GM10266 (cell line): ENCODE measurements around the gene GMNC.
A peak's percentile ranks its signal among the peaks of the same experiment; 100 is the strongest.

Experiments used
- DNase-seq: peaks from one replicate; pipeline ENCODE4 v3.0.0; 2012; ENCODE audit errors: extremely low spot score
- TF ChIP-seq, protein P1 (sequence below): IDR thresholded peaks from 2 replicates; pipeline ENCODE4 v1.5.1; 2012; ENCODE audit warnings: mild to moderate bottlenecking, low read depth; ENCODE audit not compliant: control insufficient read depth, insufficient read depth; ENCODE audit errors: missing control alignments

GMNC gene

DNA sequence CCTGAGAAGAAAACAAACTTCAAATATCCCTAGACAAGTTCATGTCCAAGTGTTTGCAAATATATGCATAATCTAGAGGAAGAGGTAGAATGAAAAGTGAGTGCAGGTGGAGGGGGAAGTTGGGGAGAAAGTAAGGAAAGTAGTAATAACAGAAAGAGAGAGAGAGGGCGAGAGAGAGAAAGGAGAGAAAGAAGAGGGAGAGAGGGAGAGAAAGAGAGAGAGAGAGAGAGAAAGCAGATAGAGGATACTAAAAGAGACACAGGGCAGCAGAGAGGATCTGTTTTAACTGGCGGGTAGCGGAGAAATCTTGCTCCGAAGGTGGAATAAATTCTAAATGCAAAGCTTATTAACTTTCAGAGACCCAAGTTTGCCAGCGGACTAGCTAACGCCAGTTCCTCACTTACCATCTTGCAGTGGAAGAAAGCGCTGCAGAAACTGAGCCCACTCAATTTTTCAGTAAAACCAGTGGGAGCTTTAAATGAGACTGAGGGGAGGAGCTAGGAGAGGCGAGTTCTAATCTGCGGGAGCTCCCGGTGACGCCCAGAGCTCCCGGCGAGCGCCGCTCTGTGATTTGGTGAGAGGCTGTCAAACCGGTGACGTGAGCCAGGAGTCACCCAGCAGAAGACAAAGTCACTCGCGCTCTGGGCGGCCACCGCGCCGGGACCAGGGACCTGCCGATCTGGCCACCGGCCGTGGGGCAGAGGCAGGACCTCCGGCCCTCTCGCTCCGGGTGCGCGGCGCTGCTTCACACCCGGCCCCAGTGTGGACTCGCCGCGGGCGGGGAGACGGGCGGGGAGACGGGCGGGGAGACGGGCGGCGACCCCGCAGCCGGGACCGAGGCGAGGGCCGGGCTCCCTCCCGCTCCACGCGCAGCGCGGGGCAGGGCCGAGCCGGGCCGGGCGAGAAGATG lies at the start of gene GMNC:
Gene GMNC, minus strand, starts transcription at position 486 of the 910 bp plus-strand sequence. Its CDS starts 79 bp downstream, at position 407.
- peak; percentile 58 for DNase-seq

GRCh38 chr3:190911382-190911781 lies 48.9 kb upstream of the GMNC start:
- no peak for DNase-seq
- TF ChIP-seq, protein P1, sequence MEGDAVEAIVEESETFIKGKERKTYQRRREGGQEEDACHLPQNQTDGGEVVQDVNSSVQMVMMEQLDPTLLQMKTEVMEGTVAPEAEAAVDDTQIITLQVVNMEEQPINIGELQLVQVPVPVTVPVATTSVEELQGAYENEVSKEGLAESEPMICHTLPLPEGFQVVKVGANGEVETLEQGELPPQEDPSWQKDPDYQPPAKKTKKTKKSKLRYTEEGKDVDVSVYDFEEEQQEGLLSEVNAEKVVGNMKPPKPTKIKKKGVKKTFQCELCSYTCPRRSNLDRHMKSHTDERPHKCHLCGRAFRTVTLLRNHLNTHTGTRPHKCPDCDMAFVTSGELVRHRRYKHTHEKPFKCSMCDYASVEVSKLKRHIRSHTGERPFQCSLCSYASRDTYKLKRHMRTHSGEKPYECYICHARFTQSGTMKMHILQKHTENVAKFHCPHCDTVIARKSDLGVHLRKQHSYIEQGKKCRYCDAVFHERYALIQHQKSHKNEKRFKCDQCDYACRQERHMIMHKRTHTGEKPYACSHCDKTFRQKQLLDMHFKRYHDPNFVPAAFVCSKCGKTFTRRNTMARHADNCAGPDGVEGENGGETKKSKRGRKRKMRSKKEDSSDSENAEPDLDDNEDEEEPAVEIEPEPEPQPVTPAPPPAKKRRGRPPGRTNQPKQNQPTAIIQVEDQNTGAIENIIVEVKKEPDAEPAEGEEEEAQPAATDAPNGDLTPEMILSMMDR: no peak

More for the DNA sequence above, at the start of gene GMNC:
- TF ChIP-seq, protein P1: no peak

GRCh38 chr3:190909908-190910307 lies 47.4 kb upstream of the GMNC start:
- TF ChIP-seq, protein P1: no peak
- no peak for DNase-seq

DNA sequence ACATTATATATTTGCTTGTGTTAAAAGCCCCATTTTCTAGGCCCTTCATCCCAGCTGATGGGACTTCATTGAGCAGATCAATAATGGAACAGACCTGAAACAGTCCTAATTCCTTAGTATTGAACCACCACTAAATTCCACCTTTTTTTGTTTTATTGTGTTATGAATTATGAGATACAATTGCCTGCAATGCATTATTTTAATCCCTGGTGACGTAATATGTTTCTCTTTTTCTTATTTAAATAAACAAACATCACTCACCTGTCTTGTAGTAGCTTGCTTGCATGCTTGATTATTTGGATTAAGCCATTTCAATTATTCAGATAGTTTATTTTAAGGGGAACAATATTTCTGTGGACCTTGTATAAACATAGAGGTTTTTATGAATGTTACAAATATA lies 40.7 kb upstream of the GMNC start:
- TF ChIP-seq, protein P1: no peak
- no peak for DNase-seq

- TF ChIP-seq, protein P1: no peak
- no peak for DNase-seq
Observed at GRCh38 chr3:190902292-190902691, 39.8 kb upstream of the GMNC start.

DNA sequence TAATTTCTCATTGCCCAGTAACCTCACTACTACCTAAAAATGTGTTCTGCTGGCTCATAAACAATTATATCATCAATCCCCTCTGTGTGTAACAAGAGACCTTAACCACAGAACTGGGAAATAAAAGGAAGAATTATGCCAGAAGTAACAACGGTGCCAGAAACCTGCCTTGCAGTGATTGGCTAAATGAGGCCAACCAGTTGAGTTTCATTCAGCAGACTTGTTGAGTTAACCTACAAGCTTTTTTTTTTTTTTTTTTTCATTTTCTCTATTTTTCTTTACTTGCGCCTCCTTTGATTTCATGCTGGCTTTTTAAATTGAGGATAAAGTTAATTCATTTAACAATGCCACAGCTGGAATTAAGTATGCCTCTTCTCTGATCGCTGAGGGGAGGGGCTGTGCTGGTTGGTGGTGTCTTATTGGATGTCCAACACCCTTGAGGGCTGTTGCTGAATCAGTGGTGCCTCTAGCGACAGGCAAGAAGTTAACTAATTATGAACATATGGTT lies 30.0 kb upstream of the GMNC start:
- DNase-seq: no peak
- TF ChIP-seq, protein P1: no peak

DNA sequence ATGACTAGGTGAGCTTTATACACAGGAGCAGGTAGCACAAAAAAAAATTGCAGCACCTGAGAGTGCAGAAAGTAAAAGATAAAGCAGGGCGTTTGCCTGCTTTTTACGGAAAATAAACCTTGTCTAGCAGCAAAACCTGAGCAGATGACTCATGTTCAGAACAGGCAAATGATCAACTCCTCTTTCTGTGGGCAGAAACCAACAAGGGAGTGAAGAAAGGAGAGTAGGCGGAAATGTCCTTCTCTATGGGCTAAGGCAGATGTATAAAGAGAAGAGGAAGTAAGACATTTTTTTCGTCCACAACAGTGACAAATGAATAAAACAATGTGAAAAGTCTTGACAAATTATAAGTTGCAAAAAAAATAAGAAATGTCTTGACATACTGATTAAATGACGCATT lies 24.5 kb upstream of the GMNC start:
- TF ChIP-seq, protein P1: no peak
- peak; percentile 28 for DNase-seq
